BLaER1 (cell line): ENCODE data around the gene BCAS1.

Source experiments
- H3K27ac ChIP-seq: shearing (Covaris generic); formaldehyde crosslinking; 2 replicates; pipeline ENCODE4 v1.8.1; 2022
- H3K27me3 ChIP-seq: shearing (Covaris generic); formaldehyde crosslinking; 2 replicates; pipeline ENCODE4 v1.8.1; 2022
- H3K36me3 ChIP-seq: shearing (Covaris generic); formaldehyde crosslinking; 2 replicates; pipeline ENCODE4 v1.8.1; 2022
- H3K4me1 ChIP-seq: shearing (Covaris generic); formaldehyde crosslinking; 2 replicates; pipeline ENCODE4 v1.8.1; 2022
- H3K4me2 ChIP-seq: shearing (Covaris generic); formaldehyde crosslinking; 2 replicates; pipeline ENCODE4 v1.8.1; 2022
- H3K4me3 ChIP-seq: shearing (Covaris generic); formaldehyde crosslinking; 2 replicates; pipeline ENCODE4 v1.8.1; 2022
- H3K9ac ChIP-seq: shearing (Covaris generic); formaldehyde crosslinking; 2 replicates; pipeline ENCODE4 v1.8.1; 2022
- H3K9me3 ChIP-seq: shearing (Covaris generic); formaldehyde crosslinking; 2 replicates; pipeline ENCODE4 v1.8.1; 2022
- H4K20me1 ChIP-seq: shearing (Covaris generic); formaldehyde crosslinking; 2 replicates; pipeline ENCODE4 v1.8.1; 2022
- Cebpa-rat ChIP-seq: shearing (Covaris generic); IDR thresholded peaks from 2 replicates; pipeline ENCODE4 v1.8.1; 2022

BCAS1 gene

DNA sequence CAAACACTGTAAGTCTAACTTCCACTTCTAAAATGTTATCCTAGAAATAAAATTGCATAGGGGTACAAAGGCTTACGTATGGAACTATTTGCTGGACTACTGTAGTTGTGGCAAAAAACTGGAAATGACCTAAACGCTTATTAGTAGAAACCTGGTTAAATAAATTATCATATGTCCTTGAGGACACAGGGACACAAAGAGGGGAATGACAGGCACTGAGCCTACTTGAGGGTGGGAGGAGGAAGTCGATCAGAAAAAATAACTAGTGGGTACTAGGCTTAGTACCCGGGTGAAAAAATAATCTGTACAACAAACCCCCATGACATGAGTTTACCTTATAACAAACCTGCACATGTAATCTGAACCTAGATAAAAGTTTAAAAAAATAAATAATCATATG is 28.4 kb downstream of the BCAS1 start:
- Histone ChIP-seq H3K9me3 (0 out of 2 replicates have a peak, but pooled peaks cover 5% of the 10 kb centered on the region), H3K4me3 (no peak overlapping the region), H4K20me1 (no peaks in the 10 kb centered on the region), H3K9ac (no peak overlapping the region), H3K4me2 (no peak overlapping the region), H3K36me3 (no peaks in the 10 kb centered on the region), H3K27ac (no peak overlapping the region), H3K4me1 (peaks cover 1% of the 10 kb centered on the region; the same call in 1 of the 2 replicates), H3K27me3 (no peaks in the 10 kb centered on the region)
- no peak for TF ChIP-seq Cebpa-rat

DNA sequence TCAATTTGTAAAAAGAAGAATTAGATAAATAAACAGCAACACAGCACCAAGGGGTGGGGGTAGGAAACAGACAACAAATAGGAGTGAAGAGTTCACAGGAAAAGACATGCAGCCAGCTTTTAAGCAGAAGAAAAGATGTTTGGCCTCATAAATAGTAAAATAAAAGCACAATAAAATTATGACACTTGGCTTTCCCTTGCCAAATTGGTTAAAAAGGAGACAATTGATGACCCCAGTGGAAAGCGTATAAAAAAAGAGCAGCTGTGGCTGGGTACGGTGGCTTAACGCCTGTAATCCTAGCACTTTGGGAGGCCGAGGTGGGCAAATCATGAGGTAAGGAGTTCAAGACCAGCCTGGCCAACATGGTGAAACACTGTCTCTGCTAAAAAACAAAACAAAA is 29.1 kb downstream of the BCAS1 start:
- Histone ChIP-seq H3K27ac (no peak overlapping the region), H3K36me3 (no peaks in the 10 kb centered on the region), H4K20me1 (no peaks in the 10 kb centered on the region), H3K4me2 (no peak overlapping the region), H3K27me3 (no peaks in the 10 kb centered on the region), H3K9me3 (no peaks in the 10 kb centered on the region), H3K4me3 (no peak overlapping the region), H3K4me1 (no peaks in the 10 kb centered on the region), H3K9ac (no peak overlapping the region)
- no peak for TF ChIP-seq Cebpa-rat

DNA sequence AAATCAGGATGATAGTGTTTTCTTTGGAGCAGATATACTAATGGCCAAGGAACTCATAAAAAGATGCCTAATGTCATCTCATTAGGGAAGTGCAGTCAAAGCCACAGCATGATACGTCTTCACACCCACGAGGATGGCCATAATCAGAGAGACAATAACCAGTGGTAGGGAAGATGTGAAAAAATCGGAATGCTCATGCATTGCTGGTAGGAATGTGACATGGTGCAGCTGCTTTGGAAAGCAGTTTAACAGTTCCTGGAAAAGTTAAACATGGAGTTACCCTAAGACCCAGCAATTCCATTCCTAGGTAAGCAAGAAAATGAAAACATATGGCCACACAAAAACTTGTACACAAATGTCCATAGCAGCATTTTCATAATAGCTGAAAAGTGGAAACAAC is 29.9 kb downstream of the BCAS1 start:
- no peak for TF ChIP-seq Cebpa-rat
- Histone ChIP-seq H3K4me1 (no peaks in the 10 kb centered on the region), H3K36me3 (no peaks in the 10 kb centered on the region), H3K9ac (no peak overlapping the region), H4K20me1 (no peaks in the 10 kb centered on the region), H3K4me3 (no peak overlapping the region), H3K9me3 (no peaks in the 10 kb centered on the region), H3K4me2 (no peak overlapping the region), H3K27me3 (no peaks in the 10 kb centered on the region), H3K27ac (no peak overlapping the region)

DNA sequence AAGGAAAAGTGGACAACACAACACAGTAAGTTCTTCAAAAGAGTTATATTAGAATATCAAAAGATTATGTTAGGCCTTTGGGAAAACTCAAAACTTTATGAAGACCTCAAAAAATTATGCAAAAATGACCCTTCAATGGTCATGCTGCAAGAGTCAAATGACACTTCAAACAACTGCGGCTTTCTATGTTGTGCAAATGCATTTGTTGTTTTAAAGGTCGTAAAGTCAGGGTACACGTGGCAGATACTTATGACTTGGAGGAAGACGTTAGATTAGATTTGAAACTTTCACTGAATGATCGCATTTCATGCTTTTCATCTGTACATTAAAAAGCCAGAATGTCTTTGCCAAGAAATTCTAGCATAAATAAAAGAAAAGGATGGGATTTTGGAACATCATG is 31.4 kb downstream of the BCAS1 start:
- H3K27me3 ChIP-seq, result no peaks in the 10 kb centered on the region
- H3K9ac ChIP-seq, result no peak overlapping the region
- no peaks in the 10 kb centered on the region for H3K36me3 ChIP-seq
- no peak overlapping the region for H3K27ac ChIP-seq
- no peak for TF ChIP-seq Cebpa-rat
- H4K20me1 ChIP-seq, result no peaks in the 10 kb centered on the region
- H3K4me1 ChIP-seq, result no peaks in the 10 kb centered on the region
- no peak overlapping the region for H3K4me3 ChIP-seq
- H3K9me3 ChIP-seq, result no peaks in the 10 kb centered on the region
- no peak overlapping the region for H3K4me2 ChIP-seq

DNA sequence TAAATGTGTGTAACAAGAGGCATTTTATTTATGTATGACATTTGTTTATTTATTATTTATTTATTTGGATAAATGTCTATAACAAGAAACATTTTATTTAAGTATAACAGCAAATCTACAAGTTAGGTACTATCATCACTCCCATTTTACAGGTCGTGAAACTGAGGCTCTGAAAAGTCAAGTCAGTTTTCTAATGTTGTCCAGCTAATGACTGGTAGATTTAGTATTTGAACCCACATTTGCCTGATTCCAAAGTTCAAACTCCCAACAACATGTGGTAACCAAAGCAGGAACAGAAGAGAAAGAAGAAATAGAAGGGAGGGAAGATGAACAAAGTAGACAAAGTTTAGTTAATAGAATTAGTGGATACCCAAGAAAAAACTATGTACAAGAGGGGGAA is 32.9 kb downstream of the BCAS1 start:
- no peak for TF ChIP-seq Cebpa-rat
- Histone ChIP-seq H3K4me3 (no peak overlapping the region), H3K27me3 (no peaks in the 10 kb centered on the region), H4K20me1 (no peaks in the 10 kb centered on the region), H3K4me2 (no peak overlapping the region), H3K9me3 (peaks cover 1% of the 10 kb centered on the region; the same call in 1 of the 2 replicates), H3K36me3 (no peaks in the 10 kb centered on the region), H3K9ac (no peak overlapping the region), H3K27ac (no peak overlapping the region), H3K4me1 (no peaks in the 10 kb centered on the region)

DNA sequence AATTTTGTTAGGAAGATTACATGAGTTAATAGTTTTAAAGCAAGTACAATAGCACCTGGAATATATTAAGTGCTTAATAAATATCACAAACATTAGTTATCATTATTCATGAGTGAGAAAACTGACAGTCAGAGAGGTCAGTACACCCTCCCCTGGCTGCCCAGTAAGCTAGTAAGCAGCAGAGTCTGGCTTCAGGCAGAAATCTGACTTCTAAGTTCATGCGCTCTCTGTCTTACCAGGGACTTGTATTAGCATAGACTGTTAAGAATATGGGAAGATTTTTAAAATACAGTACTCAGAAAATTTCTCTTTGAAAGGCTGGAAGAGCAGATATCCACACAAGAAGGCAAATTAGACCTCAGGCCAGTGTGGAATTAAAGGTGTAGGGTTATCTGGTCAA is 40.8 kb downstream of the BCAS1 start:
- H3K4me3 ChIP-seq, result no peak overlapping the region
- H3K36me3 ChIP-seq, result no peaks in the 10 kb centered on the region
- H3K9ac ChIP-seq, result no peak overlapping the region
- peaks cover 8% of the 10 kb centered on the region; the same call in 1 of the 2 replicates for H3K9me3 ChIP-seq
- no peak overlapping the region for H3K27ac ChIP-seq
- H3K4me2 ChIP-seq, result no peak overlapping the region
- TF ChIP-seq Cebpa-rat, result no peak
- no peaks in the 10 kb centered on the region for H3K27me3 ChIP-seq
- no peaks in the 10 kb centered on the region for H3K4me1 ChIP-seq
- H4K20me1 ChIP-seq, result no peaks in the 10 kb centered on the region

DNA sequence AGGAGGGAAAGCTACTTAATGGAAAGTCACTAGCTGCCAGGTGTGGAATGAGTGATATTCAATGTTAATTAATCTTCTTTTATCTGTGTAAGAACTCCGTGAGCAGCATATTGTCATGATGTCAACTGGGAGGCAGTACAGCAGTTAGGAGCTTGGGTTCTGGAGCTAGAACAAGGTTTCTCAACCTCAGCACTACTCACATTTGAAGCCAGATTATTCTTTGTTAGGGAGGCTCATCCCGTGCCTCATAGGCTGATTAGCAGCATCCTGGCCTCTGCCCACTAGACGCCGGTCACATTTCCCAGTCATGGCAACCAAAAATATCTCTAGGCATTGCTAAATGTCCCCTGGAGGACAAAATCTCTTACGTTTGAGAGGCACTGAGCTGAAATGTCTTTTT is 41.2 kb downstream of the BCAS1 start:
- Histone ChIP-seq H3K9me3 (peaks cover 8% of the 10 kb centered on the region; the same call in 1 of the 2 replicates), H3K36me3 (no peaks in the 10 kb centered on the region), H4K20me1 (no peaks in the 10 kb centered on the region), H3K9ac (no peak overlapping the region), H3K4me3 (no peak overlapping the region), H3K27me3 (no peaks in the 10 kb centered on the region), H3K4me2 (no peak overlapping the region), H3K4me1 (no peaks in the 10 kb centered on the region), H3K27ac (no peak overlapping the region)
- TF ChIP-seq Cebpa-rat, result no peak

DNA sequence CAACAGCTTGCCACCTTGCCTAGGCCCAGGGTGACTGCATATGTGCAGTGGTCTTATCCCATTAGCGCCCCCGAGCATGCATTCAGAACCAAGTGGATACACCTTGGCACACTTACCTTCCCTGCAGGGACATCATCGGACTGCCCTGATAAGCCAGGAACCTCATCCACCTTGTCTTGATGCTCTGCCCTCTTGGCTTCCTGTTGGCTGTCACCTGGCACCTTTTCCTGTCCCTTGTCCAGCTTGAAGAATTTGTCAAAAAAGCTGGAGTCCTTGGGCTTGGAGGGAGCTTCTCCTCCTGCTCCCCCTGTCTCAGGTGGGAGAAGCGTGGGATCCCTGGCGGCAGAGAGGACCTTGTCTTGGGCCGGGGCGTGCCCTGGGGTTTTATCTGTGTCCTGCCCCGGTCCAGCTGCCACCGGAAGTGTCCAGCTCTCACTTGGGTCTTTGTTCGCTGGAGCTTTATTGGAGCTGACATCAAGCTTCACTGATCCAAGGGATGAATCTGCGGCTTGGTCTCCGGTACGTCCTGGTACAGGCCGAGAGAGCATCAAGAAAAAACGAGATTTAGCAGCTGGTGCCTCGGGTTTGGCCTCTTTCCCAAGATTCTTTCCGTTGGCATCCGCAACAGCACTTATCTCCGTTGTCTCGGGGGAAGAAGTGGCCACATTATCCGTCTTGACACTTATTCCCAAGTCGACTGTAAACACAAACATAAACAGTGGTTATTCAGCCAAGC is 42.0 kb downstream of the BCAS1 start:
- H3K9ac ChIP-seq, result no peak overlapping the region
- H3K9me3 ChIP-seq, result peaks cover 8% of the 10 kb centered on the region; the same call in 1 of the 2 replicates
- no peaks in the 10 kb centered on the region for H4K20me1 ChIP-seq
- no peaks in the 10 kb centered on the region for H3K36me3 ChIP-seq
- H3K4me3 ChIP-seq, result no peak overlapping the region
- H3K4me1 ChIP-seq, result no peaks in the 10 kb centered on the region
- no peaks in the 10 kb centered on the region for H3K27me3 ChIP-seq
- H3K27ac ChIP-seq, result no peak overlapping the region
- no peak overlapping the region for H3K4me2 ChIP-seq
- TF ChIP-seq Cebpa-rat, result no peak

DNA sequence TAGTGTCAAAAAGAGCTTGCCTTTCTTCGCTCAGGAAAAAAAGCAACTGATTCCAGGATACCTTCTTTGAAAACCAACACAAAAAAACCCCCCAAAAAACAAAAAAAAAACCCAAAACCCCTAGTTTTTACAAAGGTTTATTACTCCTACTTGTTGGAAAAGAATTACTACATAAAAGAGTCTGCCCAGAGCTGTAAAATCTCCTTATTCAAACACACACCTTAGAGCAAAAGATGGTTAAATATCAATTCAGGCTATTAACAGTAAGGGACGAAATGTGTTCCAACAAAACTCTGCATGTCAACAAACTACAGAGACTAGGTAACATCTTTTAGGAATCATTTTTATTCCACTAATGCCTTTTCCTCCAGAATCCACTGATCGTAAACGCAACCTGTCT is 42.7 kb downstream of the BCAS1 start:
- Histone ChIP-seq H3K27ac (no peak overlapping the region), H3K27me3 (no peaks in the 10 kb centered on the region)
- TF ChIP-seq Cebpa-rat, result no peak

DNA sequence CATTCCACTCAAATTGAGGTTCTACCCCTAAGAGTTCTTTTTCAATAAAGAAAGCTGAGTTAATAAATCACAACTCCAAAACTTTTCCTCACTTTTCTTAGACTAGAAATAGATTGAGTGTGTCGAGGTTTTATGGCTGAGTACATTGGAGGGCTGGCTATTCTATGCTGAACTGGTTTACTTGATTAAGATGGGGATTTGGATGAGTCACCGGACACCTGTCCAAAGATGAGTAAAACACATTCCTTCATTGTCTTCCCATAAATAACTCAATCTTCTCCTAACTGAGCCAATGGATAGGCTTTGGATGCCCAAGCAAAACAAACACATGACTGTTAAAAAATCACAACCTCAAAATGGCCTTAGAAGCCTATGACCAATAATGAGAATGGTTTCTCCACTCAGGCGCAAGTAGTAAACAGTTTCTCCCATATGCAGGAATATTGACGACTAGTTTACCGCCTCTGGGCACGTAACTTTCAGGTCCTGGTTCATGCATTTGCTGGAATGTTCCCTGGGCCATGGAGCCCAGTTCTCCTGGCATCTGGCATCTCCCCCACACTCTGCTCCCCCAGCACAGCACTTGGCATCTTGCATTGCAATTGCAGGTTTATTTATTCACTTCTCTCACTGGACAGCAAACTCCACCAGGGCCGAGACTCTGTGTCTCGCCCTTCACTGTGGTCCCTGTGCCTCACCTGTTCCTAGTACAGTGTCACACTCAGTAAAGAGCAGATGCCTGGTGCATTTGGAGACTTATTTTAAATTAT is 43.9 kb downstream of the BCAS1 start:
- Histone ChIP-seq H4K20me1 (no peaks in the 10 kb centered on the region), H3K9me3 (no peaks in the 10 kb centered on the region), H3K4me3 (no peak overlapping the region), H3K27me3 (no peaks in the 10 kb centered on the region), H3K36me3 (no peaks in the 10 kb centered on the region), H3K27ac (no peak overlapping the region), H3K4me2 (no peak overlapping the region), H3K4me1 (no peaks in the 10 kb centered on the region), H3K9ac (no peak overlapping the region)
- no peak for TF ChIP-seq Cebpa-rat

More for the DNA sequence above, 42.7 kb downstream of the BCAS1 start:
- no peaks in the 10 kb centered on the region for H3K36me3 ChIP-seq
- no peaks in the 10 kb centered on the region for H4K20me1 ChIP-seq
- H3K4me3 ChIP-seq, result no peak overlapping the region
- H3K9ac ChIP-seq, result no peak overlapping the region
- H3K4me2 ChIP-seq, result no peak overlapping the region
- H3K9me3 ChIP-seq, result peaks cover 8% of the 10 kb centered on the region; the same call in 1 of the 2 replicates
- no peaks in the 10 kb centered on the region for H3K4me1 ChIP-seq
